IMR-90 (cell line): Measurements from ENCODE around the gene CEP162. TPM values are rescaled to one million over a fixed set of nuclear protein-coding genes. Genes with fewer than 3 reads are reported as not detected.

ENCODE experiments used
- ATAC-seq: fragments of 200-7000 bp; cut with Tn5 transposase; 2 replicates; pipeline ENCODE4 v1.9.1; 2020; ENCODE audit warnings: low read depth, mild to moderate bottlenecking, moderate library complexity
- BruUV-seq: library from RNA; stranded (reverse); fragments of 400-500 nt; replicated peaks from 2 replicates; lab custom pipeline; 2021; lab: Mats Ljungman, UMichigan
- CTCF ChIA-PET: fragments of 300-600 bp; formaldehyde crosslinking; extraction: SDS; loops from one replicate; lab custom pipeline; 2021; ENCODE audit warnings: antibody characterized with exemption; lab: Yijun Ruan, JAX
- POLR2A ChIA-PET: fragments of 300-600 bp; sonication (Branson Sonifier 250); formaldehyde crosslinking; loops from one replicate; lab custom pipeline; 2022; ENCODE audit warnings: antibody characterized with exemption; ENCODE audit not compliant: unreplicated experiment; lab: Charles Lee
- DNase-seq: peaks from one replicate; pipeline ENCODE4 v3.0.0; 2013
- H2AFZ ChIP-seq: replicated peaks from 2 replicates; pipeline ENCODE3; 2013; ENCODE audit warnings: low read length, mild to moderate bottlenecking; ENCODE audit not compliant: poor library complexity
- H2AK5ac ChIP-seq: 2 replicates; pipeline ENCODE4 v1.6.1; 2013; ENCODE audit warnings: low read depth, low read length, inconsistent platforms
- H2AK9ac ChIP-seq: replicated peaks from 2 replicates; pipeline ENCODE3; 2013; ENCODE audit warnings: mild to moderate bottlenecking, low read depth, low read length, moderate library complexity; ENCODE audit not compliant: poor library complexity
- H2BK120ac ChIP-seq: 2 replicates; pipeline ENCODE4 v1.6.1; 2013; ENCODE audit warnings: low read depth, low read length, inconsistent platforms
- H2BK15ac ChIP-seq: 3 replicates; pipeline ENCODE4 v1.6.1; 2013; ENCODE audit warnings: low read depth, low read length, inconsistent platforms
- H2BK20ac ChIP-seq: 2 replicates; pipeline ENCODE4 v1.6.1; 2013; ENCODE audit warnings: low read depth, mild to moderate bottlenecking, inconsistent platforms, low read length, moderate library complexity
- H2BK5ac ChIP-seq: 2 replicates; pipeline ENCODE4 v1.6.1; 2013; ENCODE audit warnings: mild to moderate bottlenecking, low read depth, low read length, inconsistent platforms; ENCODE audit not compliant: poor library complexity, severe bottlenecking
- H3K14ac ChIP-seq: replicated peaks from 2 replicates; pipeline ENCODE4 v1.6.1; 2013; ENCODE audit warnings: low read depth, low read length, inconsistent platforms
- H3K18ac ChIP-seq: 2 replicates; pipeline ENCODE4 v1.6.1; 2013; ENCODE audit warnings: low read depth, low read length, control low read depth
- H3K23ac ChIP-seq: 2 replicates; pipeline ENCODE4 v1.6.1; 2013; ENCODE audit warnings: low read depth, low read length, inconsistent platforms
- H3K27ac ChIP-seq: 2 replicates; pipeline ENCODE4 v1.5.1; 2013; ENCODE audit warnings: mild to moderate bottlenecking, control low read depth, low read length; ENCODE audit not compliant: insufficient read depth
- H3K27me3 ChIP-seq: 2 replicates; pipeline ENCODE4 v1.6.1; 2013; ENCODE audit warnings: low read length; ENCODE audit not compliant: control insufficient read depth, insufficient read depth
- H3K36me3 ChIP-seq: 2 replicates; pipeline ENCODE4 v1.6.1; 2013; ENCODE audit warnings: low read length, mixed read lengths; ENCODE audit not compliant: control insufficient read depth, insufficient read depth
- H3K4ac ChIP-seq: 2 replicates; pipeline ENCODE4 v1.6.1; 2013; ENCODE audit warnings: low read depth, low read length, inconsistent platforms
- H3K4me1 ChIP-seq: 2 replicates; pipeline ENCODE4 v1.6.1; 2013; ENCODE audit warnings: low read length, mixed read lengths; ENCODE audit not compliant: control insufficient read depth, insufficient read depth
- H3K4me2 ChIP-seq: 2 replicates; pipeline ENCODE4 v1.6.1; 2013; ENCODE audit warnings: low read depth, mild to moderate bottlenecking, control low read depth, low read length, moderate library complexity
- H3K4me3 ChIP-seq: 2 replicates; pipeline ENCODE4 v1.5.1; 2013; ENCODE audit warnings: low read depth, mild to moderate bottlenecking, control low read depth, low read length, moderate library complexity; ENCODE audit not compliant: insufficient read depth
- H3K56ac ChIP-seq: 2 replicates; pipeline ENCODE4 v1.6.1; 2013; ENCODE audit warnings: low read length, inconsistent platforms; ENCODE audit not compliant: insufficient read depth; ENCODE audit errors: extremely low read depth
- H3K79me1 ChIP-seq, 2 experiments: 2 replicates each; pipeline ENCODE4 v1.6.1; 2013; ENCODE audit warnings: low read length in 2 of 2, inconsistent platforms in 1 of 2, low read depth in 1 of 2
- H3K9ac ChIP-seq: 2 replicates; pipeline ENCODE4 v1.6.1; 2013; ENCODE audit warnings: low read depth, low read length, control low read depth
- H3K9me1 ChIP-seq: 2 replicates; pipeline ENCODE4 v1.6.1; 2013; ENCODE audit warnings: low read length, inconsistent platforms; ENCODE audit not compliant: insufficient read depth
- H3K9me3 ChIP-seq: 2 replicates; pipeline ENCODE4 v1.6.1; 2013; ENCODE audit warnings: low read length; ENCODE audit not compliant: control insufficient read depth, insufficient read depth
- H4K20me1 ChIP-seq: 2 replicates; pipeline ENCODE4 v1.6.1; 2013; ENCODE audit warnings: low read length, inconsistent platforms; ENCODE audit not compliant: insufficient read depth
- H4K5ac ChIP-seq: 2 replicates; pipeline ENCODE4 v1.6.1; 2013; ENCODE audit warnings: mild to moderate bottlenecking, low read depth, low read length, control low read depth
- H4K8ac ChIP-seq, 2 experiments: 2 replicates each; pipeline ENCODE4 v1.6.1; 2013; ENCODE audit warnings: low read depth in 2 of 2, low read length in 2 of 2, control low read depth in 1 of 2, inconsistent platforms in 1 of 2
- H4K91ac ChIP-seq: 2 replicates; pipeline ENCODE4 v1.6.1; 2013; ENCODE audit warnings: low read depth, low read length, inconsistent platforms; ENCODE audit not compliant: insufficient read depth
- CEBPB ChIP-seq: IDR thresholded peaks from 2 replicates; pipeline ENCODE4 v1.6.1; 2012; ENCODE audit warnings: low read depth, low read length, improper control_type of control experiment
- MAZ ChIP-seq: IDR thresholded peaks from 2 replicates; pipeline ENCODE4 v1.6.1; 2012; ENCODE audit warnings: low read depth, mild to moderate bottlenecking, low read length, improper control_type of control experiment, moderate library complexity, borderline replicate concordance
- MXI1 ChIP-seq: IDR thresholded peaks from 2 replicates; pipeline ENCODE4 v1.6.1; 2012; ENCODE audit warnings: low read depth, mild to moderate bottlenecking, low read length, moderate library complexity, borderline replicate concordance
- RAD21 ChIP-seq: IDR thresholded peaks from 2 replicates; pipeline ENCODE4 v1.6.1; 2012; ENCODE audit warnings: low read length, improper control_type of control experiment
- RCOR1 ChIP-seq: IDR thresholded peaks from 2 replicates; pipeline ENCODE4 v1.6.1; 2012; ENCODE audit warnings: mild to moderate bottlenecking, low read length, improper control_type of control experiment; ENCODE audit not compliant: insufficient replicate concordance
- WGBS, 2 experiments: methylation state at CpG; one replicate each; pipeline versions ENCODE4 v1.1.5 to v1.1.7; 2013; ENCODE audit warnings: missing lambda C conversion rate in 2 of 2; ENCODE audit not compliant: insufficient read length in 1 of 2; ENCODE audit errors: extremely low coverage in 2 of 2; 5-methylcytosine and 5-hydroxymethylcytosine counted together
- dilution Hi-C: fragments of 300-500 bp; cut with HindIII; formaldehyde crosslinking; loops from one replicate; pipeline ENCODE4 v1.14.3; 2018; ENCODE audit warnings: low sequenced_read_pairs; ENCODE audit not compliant: unreplicated experiment
- in situ Hi-C: fragments of 300-500 bp; cut with MboI; formaldehyde crosslinking; loops from 3 replicates; pipeline ENCODE4 v1.14.3; 2019; ENCODE audit warnings: low sequenced_read_pairs, inconsistent platforms, mixed read lengths
- intact Hi-C: fragments of 100-400 bp; cut with micrococcal nuclease; formaldehyde crosslinking; loops from 2 replicates; pipeline ENCODE4 v1.10.0; 2022
- polyA plus RNA-seq, 3 experiments: library from polyadenylated mRNA; depleted of rRNA; stranded (reverse); fragments of >200 nt; gene quantifications; 2 replicates each; pipeline ENCODE4 v1.2.3, GENCODE V29; 2012; ENCODE audit warnings: low replicate concordance in 1 of 3
- total RNA-seq: library from RNA; depleted of rRNA; stranded (reverse); fragments of >200 nt; gene quantifications from 2 replicates; pipeline ENCODE4 v1.2.3, GENCODE V29; 2012
- TF ChIP-seq, protein P1 (sequence below): fragments of 150-350 bp; IDR thresholded peaks from 2 replicates; pipeline ENCODE4 v1.6.1; 2016; ENCODE audit warnings: low read depth, mild to moderate bottlenecking, low read length, moderate library complexity, borderline replicate concordance

CEP162 gene
- total and polyA plus RNA-seq, 2 of the 4 experiments (the other 2 are of a cell fraction), result 1.2 to 1.6 TPM

DNA sequence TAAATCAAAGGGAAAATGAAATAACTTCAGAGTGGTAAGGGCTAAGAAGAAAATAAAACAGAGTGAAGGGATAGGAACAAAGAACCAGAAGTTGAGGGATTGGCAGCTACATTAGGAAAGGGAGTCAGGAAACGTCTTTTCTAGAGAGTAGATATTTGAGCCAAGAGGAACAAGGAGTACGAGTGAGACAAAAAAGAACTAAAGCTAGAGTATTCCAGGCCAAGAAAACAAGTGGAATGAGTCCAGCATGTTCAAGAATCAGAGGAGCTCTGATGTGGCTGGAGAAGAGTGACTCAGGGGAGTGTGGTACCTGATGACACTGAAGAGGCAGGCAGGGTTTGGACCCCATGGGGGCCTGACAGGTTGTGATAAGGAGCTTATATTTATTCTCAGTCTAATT lies 66.3 kb downstream of the CEP162 start:
- Histone ChIP-seq H3K4me2 (no peak overlapping the region), H2BK120ac (no peak overlapping the region), H3K4ac (no peak overlapping the region), H4K8ac (no peak overlapping the region), H2AK5ac (no peak overlapping the region), H4K20me1 (no peaks in the 10 kb centered on the region), H3K36me3 (no peaks in the 10 kb centered on the region), H2AK9ac (no peak overlapping the region), H3K18ac (no peak overlapping the region), H3K4me3 (no peak overlapping the region), H3K27ac (no peak overlapping the region), H4K91ac (no peak overlapping the region), H3K23ac (no peak overlapping the region), H2AFZ (no peak overlapping the region), H3K9me1 (no peaks in the 10 kb centered on the region), H2BK20ac (no peak overlapping the region), H3K9me3 (no peaks in the 10 kb centered on the region), H3K79me1 (no peaks in the 10 kb centered on the region), H2BK15ac (no peak overlapping the region), H3K9ac (no peak overlapping the region), H3K27me3 (no peaks in the 10 kb centered on the region), H3K56ac (0 out of 2 replicates have a peak overlapping the region, but pooled peaks have one; percentile 6), H3K4me1 (no peaks in the 10 kb centered on the region), H3K14ac (no peak overlapping the region), H2BK5ac (no peak overlapping the region), H4K5ac (no peak overlapping the region)
- BruUV-seq, result no TSS peak
- intact Hi-C loops (no loop called here), dilution Hi-C loops (no loop called here), in situ Hi-C loops (no loop called here)
- TF ChIP-seq MXI1, result no peak
- no peak for TF ChIP-seq MAZ
- TF ChIP-seq RCOR1, result no peak
- TF ChIP-seq, protein P1, sequence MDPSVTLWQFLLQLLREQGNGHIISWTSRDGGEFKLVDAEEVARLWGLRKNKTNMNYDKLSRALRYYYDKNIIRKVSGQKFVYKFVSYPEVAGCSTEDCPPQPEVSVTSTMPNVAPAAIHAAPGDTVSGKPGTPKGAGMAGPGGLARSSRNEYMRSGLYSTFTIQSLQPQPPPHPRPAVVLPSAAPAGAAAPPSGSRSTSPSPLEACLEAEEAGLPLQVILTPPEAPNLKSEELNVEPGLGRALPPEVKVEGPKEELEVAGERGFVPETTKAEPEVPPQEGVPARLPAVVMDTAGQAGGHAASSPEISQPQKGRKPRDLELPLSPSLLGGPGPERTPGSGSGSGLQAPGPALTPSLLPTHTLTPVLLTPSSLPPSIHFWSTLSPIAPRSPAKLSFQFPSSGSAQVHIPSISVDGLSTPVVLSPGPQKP, result no peak
- no peak for TF ChIP-seq CEBPB
- TF ChIP-seq RAD21, result no peak
- WGBS, 2 experiments, result 60% methylated on average over 2 of the region's 2 CpGs; no CpG with 5 or more reads in 1 of the 2 experiments
- DNase-seq (no peak), ATAC-seq (no peak)
- POLR2A ChIA-PET, result no interaction called here
- CTCF ChIA-PET, result no interaction called here
